HG03060 (cell line): ENCODE measurements around the gene ADAM15.

Experiments
- ATAC-seq: cut with Tn5 transposase; IDR thresholded peaks from one replicate; pipeline ENCODE4 v1.9.1; 2021; ENCODE audit warnings: low read depth, moderate number of reproducible peaks; ENCODE audit not compliant: unreplicated experiment

The ADAM15 gene

GRCh38 chr1:155108296-155108695 is 57.2 kb downstream of the ADAM15 start:
- ATAC-seq, result no peak

DNA sequence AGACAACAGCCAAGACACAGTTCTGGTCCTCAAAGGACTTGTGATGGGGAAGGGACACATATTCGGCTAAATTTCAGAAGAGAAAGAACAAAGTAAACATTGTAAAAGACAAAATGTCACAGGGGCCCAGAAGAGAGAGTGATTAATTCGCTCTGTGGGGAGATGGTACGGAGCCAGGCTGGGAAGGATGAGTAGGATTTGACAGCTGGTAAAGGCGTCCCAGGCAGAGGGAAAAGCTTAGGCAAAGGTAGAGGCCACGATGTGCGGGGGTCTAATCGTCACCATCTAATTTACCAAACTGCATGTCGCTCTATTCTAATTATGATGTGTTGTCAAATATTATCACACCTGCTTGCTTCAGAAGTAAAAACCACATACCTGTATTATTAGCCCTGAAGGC is 59.3 kb downstream of the ADAM15 start:
- ATAC-seq, result no peak

DNA sequence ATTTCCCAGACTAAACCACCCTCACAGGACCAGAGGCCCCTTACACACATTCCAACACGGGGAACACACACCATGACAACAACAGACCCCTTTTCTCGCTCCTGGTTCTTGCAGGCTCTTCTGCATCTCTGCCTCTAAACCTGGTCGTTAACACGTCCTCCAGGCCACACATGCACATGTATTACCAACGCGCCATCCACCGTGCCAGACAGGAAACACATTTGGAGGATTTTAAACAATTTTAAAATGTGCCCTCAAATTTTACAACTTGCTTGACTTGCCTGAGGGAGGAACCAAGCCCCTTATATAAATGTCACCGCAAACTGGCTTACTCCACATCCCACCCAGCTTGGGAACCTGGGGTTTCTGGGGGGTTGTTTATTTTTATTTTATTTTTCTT is 59.7 kb downstream of the ADAM15 start:
- no peak for ATAC-seq
